Neutrophil (primary cell): ENCODE measurements around the gene MAPT.

Experiments used
- H3K27ac ChIP-seq: fragments of 200-600 bp; sonication (generic); 2 replicates; pipeline ENCODE4 v1.5.1; 2016; ENCODE audit warnings: mild to moderate bottlenecking, moderate library complexity
- H3K27me3 ChIP-seq: fragments of 200-600 bp; sonication (generic); 2 replicates; pipeline ENCODE4 v1.6.0; 2016; ENCODE audit warnings: mild to moderate bottlenecking
- H3K36me3 ChIP-seq: fragments of 200-600 bp; sonication (generic); 2 replicates; pipeline ENCODE4 v1.5.1; 2017
- H3K4me1 ChIP-seq, 2 experiments: fragments of 200-600 bp in 1 of 2; sonication (generic) in 1 of 2; 1 replicate in 1 of 2; 2 replicates in 1 of 2; pipeline versions ENCODE4 v1.5.1 to v1.6.1; 2013 to 2016; ENCODE audit warnings: low read depth in 1 of 2, low read length in 1 of 2, mild to moderate bottlenecking in 1 of 2, moderate library complexity in 1 of 2; ENCODE audit not compliant: control insufficient read depth in 1 of 2, insufficient read depth in 1 of 2
- H3K4me3 ChIP-seq, 2 experiments: fragments of 200-600 bp in 1 of 2; sonication (generic) in 1 of 2; 1 replicate in 1 of 2; 2 replicates in 1 of 2; pipeline ENCODE4 v1.5.1; 2013 to 2016; ENCODE audit warnings: low read depth in 1 of 2, low read length in 1 of 2, mild to moderate bottlenecking in 1 of 2, moderate library complexity in 1 of 2
- H3K9me3 ChIP-seq: fragments of 200-600 bp; sonication (generic); 2 replicates; pipeline ENCODE4 v1.5.1; 2016
- TF ChIP-seq, protein P1 (sequence below): fragments of 200-600 bp; sonication (generic); IDR thresholded peaks from 2 replicates; pipeline ENCODE4 v1.5.1; 2016; ENCODE audit warnings: antibody characterized with exemption

MAPT gene

DNA sequence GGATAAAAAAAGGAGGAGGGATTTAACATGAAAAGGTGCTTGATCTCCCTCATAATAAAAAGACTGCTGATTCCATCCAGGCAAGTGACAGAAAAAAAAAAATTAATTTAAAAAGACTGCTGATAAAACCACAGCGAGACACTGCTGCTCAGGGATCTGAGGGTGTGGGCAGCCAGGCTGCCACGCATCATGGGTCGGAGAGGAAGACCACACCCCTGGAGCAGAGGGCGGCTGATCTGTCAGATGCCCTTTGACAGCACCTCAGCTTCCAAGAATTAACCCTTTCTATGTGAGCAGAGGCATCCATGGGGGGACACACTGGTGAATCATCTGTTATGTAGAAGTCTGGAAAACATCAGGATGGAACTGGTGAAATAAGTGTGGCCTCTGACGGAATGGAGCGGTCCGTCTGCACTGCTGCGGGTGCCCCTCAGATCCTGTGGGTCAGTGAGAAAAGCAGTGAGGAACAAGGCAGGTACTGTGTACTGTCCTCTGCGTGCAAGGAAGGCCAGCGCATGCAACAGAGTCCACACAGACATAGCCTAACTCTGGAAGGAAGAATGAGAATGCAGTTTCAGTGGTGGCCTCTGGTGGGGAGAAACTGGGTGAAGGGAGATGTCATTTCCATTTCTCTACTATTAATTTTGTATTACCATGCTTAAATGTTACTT lies 19.8 kb downstream of the MAPT start:
- Histone ChIP-seq H3K4me3 (no peak overlapping the region), H3K9me3 (no peaks in the 10 kb centered on the region), H3K27ac (no peak overlapping the region), H3K4me1 (no peaks in the 10 kb centered on the region), H3K36me3 (no peaks in the 10 kb centered on the region), H3K27me3 (peaks cover 55% of the 10 kb centered on the region)
- TF ChIP-seq, protein P1, sequence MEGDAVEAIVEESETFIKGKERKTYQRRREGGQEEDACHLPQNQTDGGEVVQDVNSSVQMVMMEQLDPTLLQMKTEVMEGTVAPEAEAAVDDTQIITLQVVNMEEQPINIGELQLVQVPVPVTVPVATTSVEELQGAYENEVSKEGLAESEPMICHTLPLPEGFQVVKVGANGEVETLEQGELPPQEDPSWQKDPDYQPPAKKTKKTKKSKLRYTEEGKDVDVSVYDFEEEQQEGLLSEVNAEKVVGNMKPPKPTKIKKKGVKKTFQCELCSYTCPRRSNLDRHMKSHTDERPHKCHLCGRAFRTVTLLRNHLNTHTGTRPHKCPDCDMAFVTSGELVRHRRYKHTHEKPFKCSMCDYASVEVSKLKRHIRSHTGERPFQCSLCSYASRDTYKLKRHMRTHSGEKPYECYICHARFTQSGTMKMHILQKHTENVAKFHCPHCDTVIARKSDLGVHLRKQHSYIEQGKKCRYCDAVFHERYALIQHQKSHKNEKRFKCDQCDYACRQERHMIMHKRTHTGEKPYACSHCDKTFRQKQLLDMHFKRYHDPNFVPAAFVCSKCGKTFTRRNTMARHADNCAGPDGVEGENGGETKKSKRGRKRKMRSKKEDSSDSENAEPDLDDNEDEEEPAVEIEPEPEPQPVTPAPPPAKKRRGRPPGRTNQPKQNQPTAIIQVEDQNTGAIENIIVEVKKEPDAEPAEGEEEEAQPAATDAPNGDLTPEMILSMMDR, result no peak

DNA sequence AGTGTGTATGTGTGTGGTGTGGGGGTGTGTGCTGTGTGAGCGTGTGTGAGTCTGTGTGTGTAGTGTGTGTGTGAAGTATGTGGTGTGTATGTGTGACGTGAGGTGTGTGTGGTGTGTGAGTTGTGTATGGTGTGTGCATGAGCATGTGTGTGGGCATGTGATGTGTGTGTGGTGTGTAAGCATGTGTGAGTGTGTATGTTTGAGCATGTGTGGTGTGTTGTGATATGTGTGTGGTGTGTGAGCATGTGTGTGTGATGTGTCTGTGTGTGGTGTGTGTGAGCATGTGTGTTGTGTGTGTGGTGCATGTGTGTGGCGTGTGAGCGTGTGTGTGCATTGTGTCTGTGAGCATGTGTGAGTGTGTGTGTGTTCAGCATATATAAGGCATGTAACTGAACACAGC lies 20.9 kb downstream of the MAPT start:
- Histone ChIP-seq H3K4me1 (no peaks in the 10 kb centered on the region), H3K36me3 (no peaks in the 10 kb centered on the region), H3K27me3 (peaks cover 47% of the 10 kb centered on the region), H3K4me3 (no peak overlapping the region), H3K9me3 (no peaks in the 10 kb centered on the region), H3K27ac (no peak overlapping the region)
- TF ChIP-seq, protein P1, result no peak

- peaks cover 49% of the 10 kb centered on the region for H3K27me3 ChIP-seq
- TF ChIP-seq, protein P1, result no peak
- H3K27ac ChIP-seq, result no peak overlapping the region
- H3K36me3 ChIP-seq, result no peaks in the 10 kb centered on the region
- H3K4me3 ChIP-seq, result no peak overlapping the region
- H3K9me3 ChIP-seq, result no peaks in the 10 kb centered on the region
- no peaks in the 10 kb centered on the region for H3K4me1 ChIP-seq
These were observed 22.7 kb downstream of the MAPT start for GRCh38 chr17:45917081-45917480.

GRCh38 chr17:45918241-45918745 lies 23.9 kb downstream of the MAPT start:
- TF ChIP-seq, protein P1, result no peak
- Histone ChIP-seq H3K27ac (no peak overlapping the region), H3K27me3 (peaks cover 46% of the 10 kb centered on the region), H3K4me1 (no peaks in the 10 kb centered on the region), H3K36me3 (no peaks in the 10 kb centered on the region), H3K9me3 (no peaks in the 10 kb centered on the region), H3K4me3 (no peak overlapping the region)

GRCh38 chr17:45919136-45919535 lies 24.8 kb downstream of the MAPT start:
- TF ChIP-seq, protein P1, result no peak

More at GRCh38 chr17:45919136-45919535, 24.8 kb downstream of the MAPT start:
- Histone ChIP-seq H3K27ac (no peak overlapping the region), H3K27me3 (peaks cover 40% of the 10 kb centered on the region), H3K36me3 (no peaks in the 10 kb centered on the region), H3K4me3 (no peak overlapping the region), H3K4me1 (no peaks in the 10 kb centered on the region), H3K9me3 (no peaks in the 10 kb centered on the region)
